Inflammatory macrophage treated with lipopolysaccharide for 1 hour (primary cell): ENCODE measurements around the gene IRX1.
A peak's percentile ranks its signal among the peaks of the same experiment; 100 is the strongest.

ENCODE experiments used
- DNase-seq, 2 donors: peaks; one replicate each; pipeline ENCODE4 v3.0.0-alpha.2; 2020 to 2022

IRX1 gene

DNA sequence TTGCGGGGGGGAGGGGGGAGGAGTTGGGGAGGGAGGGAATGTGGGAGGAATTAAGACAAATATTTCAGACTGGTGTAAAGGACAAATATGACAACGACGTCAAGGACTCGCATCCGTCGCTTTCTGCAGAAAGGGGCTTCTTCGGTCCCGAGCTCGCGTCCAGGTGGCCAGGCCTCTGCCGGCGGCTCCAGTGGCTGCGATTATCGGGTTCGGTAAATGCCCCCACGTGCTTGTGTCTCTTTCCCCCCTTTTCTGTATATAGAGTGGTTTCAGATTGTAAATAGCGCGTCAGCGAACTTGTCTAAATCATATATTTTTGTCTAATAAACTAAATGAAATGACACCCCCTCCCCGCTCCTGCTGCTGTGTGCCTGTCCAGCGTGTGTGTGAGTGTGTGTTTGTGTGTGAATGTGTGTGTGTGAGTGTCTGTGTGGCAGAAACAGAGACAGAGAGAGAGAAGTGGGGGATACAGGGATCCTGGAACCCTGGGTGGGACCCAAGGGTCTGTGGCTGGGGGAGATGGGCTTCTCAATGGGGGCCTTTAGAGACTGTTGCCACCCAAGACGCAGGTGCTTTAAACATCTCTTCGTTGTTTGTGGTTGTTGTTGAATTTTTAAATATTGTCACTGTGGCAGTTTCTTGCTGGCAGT lies 5.6 kb downstream of the IRX1 start:
- DNase-seq, result no peak

GRCh38 chr5:3601911-3602782 lies 6.5 kb downstream of the IRX1 start:
- no peak for DNase-seq

- DNase-seq, result peak in 1 of 2 donors; percentile 5
Measured at GRCh38 chr5:3602785-3603502, 7.3 kb downstream of the IRX1 start.

GRCh38 chr5:3604501-3604900 lies 8.9 kb downstream of the IRX1 start:
- no peak for DNase-seq

DNA sequence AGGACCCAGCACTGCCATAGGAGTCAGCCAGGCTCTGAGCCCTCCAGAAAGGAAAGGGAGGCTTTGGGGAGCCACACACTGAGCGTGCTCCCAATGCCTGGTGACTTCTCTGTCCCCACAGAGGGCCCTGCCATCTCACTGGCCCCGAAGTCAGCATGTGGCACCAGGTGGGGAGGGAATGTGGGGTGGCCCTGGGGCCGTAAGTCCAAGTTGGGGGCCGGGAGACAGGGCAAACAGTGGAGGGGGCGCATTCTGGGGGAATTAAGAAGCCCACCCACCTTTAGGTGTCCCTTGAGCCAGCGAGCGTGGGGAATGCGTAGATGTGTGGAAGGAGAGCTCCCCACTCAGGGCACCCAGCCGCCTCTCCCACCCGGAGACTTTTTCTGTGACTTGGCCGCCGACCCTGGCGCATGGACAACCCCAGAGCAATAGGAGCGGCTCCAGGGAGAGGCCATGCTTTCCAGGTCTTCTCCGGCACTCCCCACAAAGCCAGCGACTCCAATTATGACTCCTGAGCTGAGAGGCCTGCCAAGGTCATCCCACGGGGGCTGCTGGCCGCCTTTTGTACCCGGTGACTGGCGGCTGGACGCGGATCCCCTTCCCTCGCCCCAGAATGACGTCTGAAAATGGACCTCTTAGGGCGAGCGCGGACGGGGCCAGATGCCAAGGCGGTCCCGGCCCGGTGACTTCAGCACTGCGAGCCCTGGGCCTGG lies 9.8 kb downstream of the IRX1 start:
- no peak for DNase-seq

GRCh38 chr5:3606121-3606831 lies 10.6 kb downstream of the IRX1 start:
- DNase-seq, result no peak

DNA sequence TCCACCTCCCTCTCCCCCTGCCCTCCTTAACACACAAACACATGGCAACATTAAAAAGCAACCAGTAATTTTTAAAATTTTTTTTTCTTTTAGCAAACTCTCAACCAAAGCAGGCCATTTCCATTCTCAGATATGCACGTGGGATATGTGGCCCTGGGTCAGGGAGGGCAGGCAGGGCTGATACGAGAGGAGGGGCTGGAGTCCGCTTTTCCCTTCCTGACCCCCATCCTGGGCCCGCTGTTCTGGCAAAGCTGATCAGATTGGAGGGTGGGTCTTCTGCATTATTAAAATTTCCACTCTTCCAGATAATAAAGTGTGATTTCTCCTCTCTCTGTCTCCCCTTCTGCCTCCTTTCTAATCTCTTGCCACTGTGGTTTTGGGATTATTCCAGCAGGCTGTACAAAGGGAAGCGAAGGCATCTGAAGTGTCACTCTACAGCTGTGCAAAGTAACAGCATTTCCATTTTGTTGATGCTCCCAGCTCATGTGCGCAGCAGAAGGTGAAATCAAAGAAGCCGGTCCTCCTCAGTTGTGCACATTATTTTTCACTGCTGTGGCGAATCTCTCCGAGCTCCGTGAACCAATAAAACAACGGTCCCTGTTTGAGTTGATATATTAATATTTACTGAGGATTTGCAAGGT lies 12.0 kb downstream of the IRX1 start:
- DNase-seq, result no peak

DNA sequence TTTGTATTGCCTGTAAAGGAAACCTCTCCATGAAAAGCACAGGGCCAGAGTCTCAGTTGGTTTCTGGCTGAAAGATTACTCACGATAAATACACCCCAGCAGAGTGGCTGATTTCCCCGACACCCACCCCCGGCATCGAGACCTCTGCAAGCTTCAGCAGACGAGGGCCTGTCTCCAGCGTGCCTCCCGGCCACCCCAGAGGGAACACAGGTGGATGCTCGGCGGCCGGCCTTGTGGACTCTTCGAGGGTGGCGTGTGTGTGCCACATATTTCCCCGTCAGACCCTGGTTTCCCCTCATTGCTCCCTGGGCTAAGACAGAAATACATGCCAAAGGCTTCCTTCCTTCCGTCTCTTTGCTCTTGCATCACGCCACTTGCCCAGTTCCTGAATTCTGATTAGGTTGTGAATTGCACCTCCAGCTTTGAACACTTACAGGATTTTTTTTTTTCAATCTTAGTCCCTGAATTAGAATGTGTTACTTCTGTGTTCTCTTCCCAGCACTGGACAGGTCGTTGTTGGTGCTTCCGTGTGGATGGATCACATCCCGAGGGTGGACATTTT lies 13.6 kb downstream of the IRX1 start:
- DNase-seq, result no peak

DNA sequence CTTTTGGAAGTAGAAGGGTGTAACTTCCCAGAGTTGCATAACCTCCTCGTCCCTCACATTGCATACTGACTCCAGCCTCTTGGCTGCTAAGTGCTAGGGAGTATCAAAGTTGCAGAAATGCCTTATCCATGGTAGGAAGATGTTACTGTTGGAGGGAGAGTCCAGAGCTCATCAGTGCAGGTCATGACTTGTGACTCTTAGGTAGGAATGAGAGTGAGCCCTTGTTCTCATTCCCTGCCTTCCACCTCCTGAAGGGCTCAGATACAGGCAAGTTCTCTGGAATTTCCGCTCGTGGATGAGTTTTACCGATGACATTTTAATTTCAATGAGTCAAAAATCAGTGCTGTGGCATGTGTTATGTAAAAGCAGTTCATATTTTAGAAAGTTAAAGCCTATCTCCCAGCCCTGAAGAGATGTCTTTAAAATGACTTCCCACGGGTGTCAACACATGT lies 17.0 kb downstream of the IRX1 start:
- no peak for DNase-seq

- no peak for DNase-seq
Measured at GRCh38 chr5:3613726-3614125, 18.1 kb downstream of the IRX1 start.

DNA sequence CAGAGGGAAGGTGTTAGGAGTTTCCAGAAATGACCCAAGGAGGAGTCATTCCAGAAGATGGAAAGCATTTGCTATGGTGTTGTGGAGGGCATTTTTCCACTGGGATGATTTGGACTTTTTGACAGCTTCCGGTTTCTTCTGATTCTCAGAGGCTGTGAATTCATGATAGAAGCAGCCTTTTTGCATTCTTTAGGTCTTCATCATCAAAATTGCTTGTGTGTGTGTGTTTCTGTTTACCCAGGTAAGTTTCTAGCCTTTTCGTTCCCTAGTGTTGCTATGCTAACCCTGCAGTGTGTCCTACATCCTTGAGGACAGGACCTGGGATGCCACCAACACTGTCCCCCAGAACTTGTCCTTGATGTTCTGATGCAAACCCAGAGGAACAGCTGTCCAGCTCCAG lies 19.6 kb downstream of the IRX1 start:
- no peak for DNase-seq

GRCh38 chr5:3615829-3616228 lies 20.2 kb downstream of the IRX1 start:
- DNase-seq, result no peak

DNA sequence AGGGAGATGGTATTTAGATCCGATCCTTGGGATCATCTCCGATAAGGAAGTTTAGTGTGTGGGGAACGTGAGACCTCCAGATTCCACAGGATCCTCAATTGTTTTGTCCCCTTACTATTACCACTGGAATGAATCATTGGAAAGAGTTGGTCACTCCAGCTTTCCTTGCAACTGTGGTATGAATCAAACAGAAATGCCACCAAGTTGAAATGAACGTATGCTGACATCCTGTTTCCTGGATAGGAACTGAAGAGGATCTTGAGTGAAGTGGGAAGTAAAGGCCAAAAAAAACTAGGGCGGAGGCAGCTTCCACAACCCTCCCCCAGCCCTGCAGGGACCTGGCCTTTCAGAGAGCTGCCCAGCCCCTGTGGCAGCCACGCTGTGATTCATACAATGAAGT lies 23.9 kb downstream of the IRX1 start:
- no peak for DNase-seq

GRCh38 chr5:3622961-3623360 lies 27.3 kb downstream of the IRX1 start:
- DNase-seq, result no peak

DNA sequence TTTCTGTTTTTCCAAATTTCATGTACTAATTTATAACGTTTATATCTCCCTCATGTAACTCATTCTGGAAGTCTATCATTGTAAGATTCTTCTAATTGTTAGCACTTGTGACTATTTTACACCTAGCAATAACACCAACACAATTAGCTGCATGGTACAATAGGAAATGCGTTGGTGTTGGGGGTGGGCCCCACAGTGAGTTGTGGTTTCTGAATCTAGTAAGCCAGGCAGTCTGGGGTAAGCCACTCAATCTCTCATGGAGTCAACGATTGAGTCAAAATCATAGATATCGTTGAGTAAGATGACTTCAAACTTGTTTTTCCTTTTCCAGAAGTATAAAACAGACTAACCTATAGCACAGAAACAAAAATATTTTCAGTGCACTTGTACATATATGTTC lies 30.0 kb downstream of the IRX1 start:
- no peak for DNase-seq

DNA sequence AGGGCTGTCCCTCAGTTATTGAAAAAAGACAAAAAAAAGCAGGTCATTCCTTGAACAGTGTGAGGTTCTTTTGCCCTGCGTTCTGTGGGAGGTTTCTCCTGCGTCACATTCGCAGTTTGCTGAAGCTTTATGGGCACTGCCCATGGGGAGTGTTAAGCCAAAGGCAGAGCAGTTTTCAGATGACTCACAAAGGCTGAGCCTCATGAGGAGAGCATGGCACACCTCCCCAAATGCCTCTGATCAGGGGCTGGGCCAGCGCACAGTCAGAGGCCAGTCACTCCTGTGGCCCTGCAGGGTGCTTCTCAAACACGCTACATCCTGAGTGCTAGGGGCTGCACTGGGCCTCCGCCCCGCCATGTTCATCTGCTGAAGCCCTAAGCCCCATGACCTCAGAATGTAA lies 38.4 kb downstream of the IRX1 start:
- DNase-seq, result no peak

- no peak for DNase-seq
Measured at GRCh38 chr5:3639175-3639574, 43.5 kb downstream of the IRX1 start.

- no peak for DNase-seq
Measured at GRCh38 chr5:3642231-3642630, 46.6 kb downstream of the IRX1 start.

- DNase-seq, result no peak
Measured at GRCh38 chr5:3650320-3650719, 54.7 kb downstream of the IRX1 start.

- no peak for DNase-seq
Measured at GRCh38 chr5:3650868-3651267, 55.2 kb downstream of the IRX1 start.
